ENCODE data around the gene VSX1. TPM values are rescaled to one million over a fixed set of nuclear protein-coding genes. Genes with fewer than 3 reads are reported as not detected.

Gene VSX1
- total and polyA plus RNA-seq, 8 donors, result 0.05 TPM; not detected in 7

DNA sequence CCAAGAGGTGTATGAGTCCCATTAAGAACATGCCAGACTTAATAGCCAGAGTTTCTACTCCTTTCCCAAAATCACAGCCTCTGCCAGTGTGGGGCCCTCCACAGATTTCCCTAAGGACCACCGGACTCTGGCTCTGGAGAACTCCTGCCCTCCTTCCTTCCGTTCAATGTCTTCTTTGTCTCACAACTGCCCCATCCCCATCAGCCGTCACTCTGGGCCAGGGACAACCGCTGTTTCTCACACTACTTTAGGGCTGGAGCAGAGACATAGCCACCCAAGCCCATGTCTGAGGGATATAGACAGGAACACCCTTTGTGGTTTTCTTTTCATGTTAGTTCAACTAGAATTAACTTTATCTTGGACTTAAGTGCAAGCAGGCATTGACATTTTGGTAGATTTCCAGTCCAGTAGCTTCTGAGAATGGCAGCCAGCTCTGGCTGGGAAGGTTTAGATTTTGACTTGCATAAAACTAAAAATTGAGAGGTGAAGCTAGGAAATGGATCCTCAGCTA lies 17.3 kb downstream of the VSX1 start:
- peak in 1 of 2 donors; percentile 15 for DNase-seq
- 91 to 94% (median 92%) methylated on average over 4 of the region's 4 CpGs for WGBS, 5 donors

DNA sequence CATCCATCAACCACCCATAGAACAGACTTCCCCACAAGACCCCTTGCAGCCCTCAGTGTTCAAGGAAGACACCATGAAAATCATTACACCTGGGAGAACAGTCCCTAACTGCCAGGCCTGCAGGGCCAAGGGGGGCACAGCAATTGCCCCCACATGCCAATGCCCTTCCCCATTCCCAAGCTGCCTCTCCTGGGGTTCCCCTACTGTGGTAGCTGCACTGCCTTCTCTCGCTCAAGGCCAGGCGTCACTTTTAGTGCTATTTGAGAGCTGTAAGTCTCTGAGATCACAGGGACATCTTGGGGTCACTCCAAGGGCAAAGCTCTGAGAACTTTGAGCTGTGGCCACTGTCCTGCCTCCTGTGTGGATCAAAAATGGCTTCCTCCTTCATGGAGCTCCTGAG lies 18.0 kb downstream of the VSX1 start:
- TF ChIP-seq POLR2A (IDR thresholded peaks at IDR 0.05) (no peak), EP300 (IDR thresholded peaks at IDR 0.05) (no peak), POLR2AphosphoS5 (IDR thresholded peaks at IDR 0.05) (no peak)
- TF ChIP-seq, protein P1, sequence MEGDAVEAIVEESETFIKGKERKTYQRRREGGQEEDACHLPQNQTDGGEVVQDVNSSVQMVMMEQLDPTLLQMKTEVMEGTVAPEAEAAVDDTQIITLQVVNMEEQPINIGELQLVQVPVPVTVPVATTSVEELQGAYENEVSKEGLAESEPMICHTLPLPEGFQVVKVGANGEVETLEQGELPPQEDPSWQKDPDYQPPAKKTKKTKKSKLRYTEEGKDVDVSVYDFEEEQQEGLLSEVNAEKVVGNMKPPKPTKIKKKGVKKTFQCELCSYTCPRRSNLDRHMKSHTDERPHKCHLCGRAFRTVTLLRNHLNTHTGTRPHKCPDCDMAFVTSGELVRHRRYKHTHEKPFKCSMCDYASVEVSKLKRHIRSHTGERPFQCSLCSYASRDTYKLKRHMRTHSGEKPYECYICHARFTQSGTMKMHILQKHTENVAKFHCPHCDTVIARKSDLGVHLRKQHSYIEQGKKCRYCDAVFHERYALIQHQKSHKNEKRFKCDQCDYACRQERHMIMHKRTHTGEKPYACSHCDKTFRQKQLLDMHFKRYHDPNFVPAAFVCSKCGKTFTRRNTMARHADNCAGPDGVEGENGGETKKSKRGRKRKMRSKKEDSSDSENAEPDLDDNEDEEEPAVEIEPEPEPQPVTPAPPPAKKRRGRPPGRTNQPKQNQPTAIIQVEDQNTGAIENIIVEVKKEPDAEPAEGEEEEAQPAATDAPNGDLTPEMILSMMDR (IDR thresholded peaks at IDR 0.05), result no peak
- H3K9me3 ChIP-seq, result no peaks in the 10 kb centered on the region
- H3K4me3 ChIP-seq, result no peak overlapping the region
- no peak overlapping the region for H3K27ac ChIP-seq
- H3K4me1 ChIP-seq, result peaks cover 14 to 42% (median 30%) of the 10 kb centered on the region in 4 donors
- no peaks in the 10 kb centered on the region for H3K36me3 ChIP-seq
- H3K27me3 ChIP-seq, result peaks cover 0 to 5% (median 0%) of the 10 kb centered on the region in 3 donors
- DNase-seq, result peak in 1 of 2 donors; percentile 24
- intact Hi-C loops (cut with DNase I; ENCODE audit: low total_unique reads), result loop anchor here (2.0 kb wide), 1 partner anchor 69 kb away; no protein-coding TSS in a partner anchor
- WGBS, 5 donors, result 88 to 96% (median 92%) methylated on average over 2 of the region's 2 CpGs

More for the DNA sequence above, 17.3 kb downstream of the VSX1 start:
- Histone ChIP-seq H3K9me3 (no peaks in the 10 kb centered on the region), H3K27ac (no peak overlapping the region), H3K36me3 (no peaks in the 10 kb centered on the region), H3K4me3 (no peak overlapping the region), H3K4me1 (peaks cover 8 to 36% (median 24%) of the 10 kb centered on the region in 4 donors), H3K27me3 (peaks cover 0 to 5% (median 0%) of the 10 kb centered on the region in 3 donors)
- intact Hi-C loops (cut with DNase I; ENCODE audit: low total_unique reads), result loop anchor here (2.0 kb wide), 1 partner anchor 70 kb away; no protein-coding TSS in a partner anchor
- TF ChIP-seq, protein P1 (IDR thresholded peaks at IDR 0.05), result no peak
- TF ChIP-seq POLR2A (IDR thresholded peaks at IDR 0.05) (no peak), EP300 (IDR thresholded peaks at IDR 0.05) (no peak), POLR2AphosphoS5 (IDR thresholded peaks at IDR 0.05) (no peak)

DNA sequence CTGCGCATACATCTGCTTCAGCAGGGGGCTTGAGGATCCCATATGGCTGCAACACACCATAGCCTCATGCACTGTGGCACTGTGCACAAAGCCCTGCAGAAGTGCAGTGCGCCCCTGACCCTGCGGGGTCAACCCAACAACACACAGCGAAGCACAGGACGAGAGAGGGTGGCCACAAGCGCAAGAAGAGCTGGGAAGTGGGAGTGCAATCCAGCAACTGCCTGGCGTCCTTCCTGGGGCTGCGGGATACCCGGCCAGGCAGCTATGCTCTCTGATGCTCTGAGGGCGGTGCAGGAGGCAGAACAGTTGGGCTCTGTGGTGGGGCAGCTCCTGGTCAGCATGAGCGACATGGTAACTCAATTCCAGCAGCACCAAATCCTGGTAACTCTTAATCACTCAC lies 18.4 kb downstream of the VSX1 start:
- H3K27ac ChIP-seq, result no peak overlapping the region
- H3K27me3 ChIP-seq, result peaks cover 0 to 5% (median 0%) of the 10 kb centered on the region in 3 donors
- H3K4me1 ChIP-seq, result peaks cover 18 to 47% (median 34%) of the 10 kb centered on the region in 4 donors
- intact Hi-C loops (cut with DNase I; ENCODE audit: low total_unique reads), result no loop called here
- no peaks in the 10 kb centered on the region for H3K36me3 ChIP-seq
- peak in 1 of 2 donors; percentile 17 for DNase-seq
- no peaks in the 10 kb centered on the region for H3K9me3 ChIP-seq
- no peak overlapping the region for H3K4me3 ChIP-seq
- WGBS, 5 donors, result 86 to 95% (median 92%) methylated on average over 9 to 11 of the region's 11 CpGs
- no peak for TF ChIP-seq POLR2AphosphoS5 (IDR thresholded peaks at IDR 0.05)
- TF ChIP-seq EP300 (IDR thresholded peaks at IDR 0.05), result no peak
- TF ChIP-seq, protein P1 (IDR thresholded peaks at IDR 0.05), result no peak
- TF ChIP-seq POLR2A (IDR thresholded peaks at IDR 0.05), result no peak

DNA sequence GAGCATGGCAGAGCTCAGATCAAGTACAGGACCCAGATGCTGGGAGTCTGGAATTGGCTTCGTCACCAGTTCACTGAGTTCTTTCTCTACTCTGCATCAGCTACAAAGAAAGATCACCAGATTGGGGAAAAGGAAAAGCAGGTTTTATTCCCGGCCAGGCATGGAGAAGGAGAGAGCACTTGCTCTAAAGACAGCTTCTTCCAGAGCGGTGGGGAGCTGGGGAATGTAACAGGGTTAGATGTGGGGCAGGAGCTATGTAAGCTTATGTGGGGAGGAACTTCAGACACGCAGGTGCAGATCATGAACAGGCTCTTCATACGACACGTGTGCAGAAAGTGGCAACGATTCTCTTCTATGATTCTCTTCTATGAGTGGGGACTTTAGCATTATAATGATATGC lies 19.1 kb downstream of the VSX1 start:
- WGBS, 5 donors, result 81 to 88% (median 85%) methylated on average over 7 of the region's 7 CpGs
- no peak overlapping the region for H3K4me3 ChIP-seq
- H3K4me1 ChIP-seq, result peaks cover 22 to 49% (median 37%) of the 10 kb centered on the region in 4 donors
- no peaks in the 10 kb centered on the region for H3K9me3 ChIP-seq
- H3K27me3 ChIP-seq, result peaks cover 0 to 2% (median 0%) of the 10 kb centered on the region in 3 donors
- no peaks in the 10 kb centered on the region for H3K36me3 ChIP-seq
- TF ChIP-seq POLR2A (IDR thresholded peaks at IDR 0.05) (no peak), POLR2AphosphoS5 (IDR thresholded peaks at IDR 0.05) (no peak), EP300 (IDR thresholded peaks at IDR 0.05) (no peak)
- TF ChIP-seq, protein P1 (IDR thresholded peaks at IDR 0.05), result no peak
- no peak for DNase-seq
- H3K27ac ChIP-seq, result no peak overlapping the region
- intact Hi-C loops (cut with DNase I; ENCODE audit: low total_unique reads), result no loop called here

Measured in stomach (tissue), 9 donors.